Cardiac fibroblast (primary cell): Measurements from ENCODE around the gene PKD1L1.

Experiments
- DNase-seq, 2 donors: peaks; one replicate each; pipeline versions ENCODE4 v3.0.0 to v3.0.0-alpha.2; 2010; ENCODE audit warnings: low read depth in 2 of 2
- H3K4me3 ChIP-seq, 2 donors: replicated peaks in 1 of 2; 1 replicate in 1 of 2; 2 replicates in 1 of 2; pipeline ENCODE4 v1.5.1; 2011; ENCODE audit warnings: low read depth in 2 of 2, low read length in 2 of 2, mild to moderate bottlenecking in 2 of 2, moderate library complexity in 1 of 2
- CTCF ChIP-seq: IDR thresholded peaks from one replicate; pipeline ENCODE4 v1.5.1; 2011; ENCODE audit warnings: low read depth, mild to moderate bottlenecking, low read length, inconsistent platforms

The PKD1L1 gene

GRCh38 chr7:47837826-47838225 lies 110.4 kb downstream of the PKD1L1 start:
- TF ChIP-seq CTCF = no peak
- DNase-seq = no peak

GRCh38 chr7:47836503-47837202 lies 111.6 kb downstream of the PKD1L1 start:
- TF ChIP-seq CTCF = no peak
- H3K4me3 ChIP-seq = no peak overlapping the region

More at GRCh38 chr7:47837826-47838225, 110.4 kb downstream of the PKD1L1 start:
- H3K4me3 ChIP-seq = no peak overlapping the region

GRCh38 chr7:47836080-47836479 lies 112.2 kb downstream of the PKD1L1 start:
- no peak overlapping the region for H3K4me3 ChIP-seq
- no peak for TF ChIP-seq CTCF
- no peak for DNase-seq

More at GRCh38 chr7:47836503-47837202, 111.6 kb downstream of the PKD1L1 start:
- DNase-seq = no peak

GRCh38 chr7:47833211-47833610 lies 115.1 kb downstream of the PKD1L1 start:
- TF ChIP-seq CTCF = no peak
- DNase-seq = no peak
- H3K4me3 ChIP-seq = no peak overlapping the region

GRCh38 chr7:47832105-47832715 lies 116.1 kb downstream of the PKD1L1 start:
- H3K4me3 ChIP-seq = no peak overlapping the region
- no peak for DNase-seq
- no peak for TF ChIP-seq CTCF

GRCh38 chr7:47830015-47830414 lies 118.3 kb downstream of the PKD1L1 start:
- no peak for DNase-seq
- no peak overlapping the region for H3K4me3 ChIP-seq
- no peak for TF ChIP-seq CTCF
